Thoracic aorta (tissue), 2 donors: ENCODE results near the gene PCCA. TPM values are rescaled to one million over a fixed set of nuclear protein-coding genes. Genes with fewer than 3 reads are reported as not detected.
"Not testable (repeated sequence)": the region's sequence is repeated elsewhere in the genome, so short reads cannot be mapped to it uniquely, and the experiment has no call there.

Experiments used
- ATAC-seq: fragments of 150-250 bp; one replicate; pipeline ENCODE4 v1.8.0; 2017; ENCODE audit warnings: low read depth; ENCODE audit not compliant: insufficient number of reproducible peaks, low FRiP score
- DNase-seq: peaks from one replicate; pipeline ENCODE4 v3.0.0-alpha.2; 2020; ENCODE audit warnings: low spot score
- H3K27ac ChIP-seq, 2 donors: fragments of 200-600 bp; sonication (generic); 1 replicate in 1 of 2; 2 replicates in 1 of 2; pipeline ENCODE4 v1.5.1; 2016; ENCODE audit warnings: mild to moderate bottlenecking in 2 of 2, moderate library complexity in 2 of 2
- H3K27me3 ChIP-seq: fragments of 200-600 bp; sonication (generic); replicated peaks from 2 replicates; pipeline ENCODE4 v1.6.0; 2016; ENCODE audit warnings: mild to moderate bottlenecking; ENCODE audit not compliant: insufficient read depth
- H3K36me3 ChIP-seq: fragments of 200-600 bp; sonication (generic); one replicate; pipeline ENCODE4 v1.5.1; 2016
- H3K4me1 ChIP-seq, 2 donors: fragments of 200-600 bp; sonication (generic); 1 replicate in 1 of 2; 2 replicates in 1 of 2; pipeline versions ENCODE4 v1.5.1 to v1.6.0; 2016; ENCODE audit warnings: low read depth in 2 of 2, mild to moderate bottlenecking in 1 of 2; ENCODE audit not compliant: control insufficient read depth in 1 of 2
- H3K4me3 ChIP-seq: fragments of 200-600 bp; sonication (generic); 2 replicates; pipeline ENCODE4 v1.5.1; 2016; ENCODE audit warnings: mild to moderate bottlenecking
- H3K9me3 ChIP-seq: fragments of 200-600 bp; sonication (generic); 2 replicates; pipeline ENCODE4 v1.5.1; 2016
- CTCF ChIP-seq: fragments of 200-600 bp; sonication (generic); IDR thresholded peaks from one replicate; pipeline ENCODE4 v1.5.1; 2019; ENCODE audit warnings: antibody characterized with exemption
- total RNA-seq, 2 donors: library from RNA; depleted of rRNA; stranded (reverse); fragments of >200 nt; gene quantifications; one replicate each; pipeline versions ENCODE4 v1.1.0 to v1.2.3, GENCODE V29; 2016

Gene PCCA
- total RNA-seq, 2 donors from 2014 or later: 17.2 to 51.6 TPM

GRCh38 chr13:100522618-100523309, 433.9 kb downstream of the PCCA start:
- no peak for TF ChIP-seq CTCF
- DNase-seq: no peak
- H3K4me3 ChIP-seq: no peak overlapping the region
- no peaks in the 10 kb centered on the region for H3K27me3 ChIP-seq
- ATAC-seq: no peak
- H3K4me1 ChIP-seq: no peaks in the 10 kb centered on the region
- no peak overlapping the region for H3K27ac ChIP-seq
- H3K9me3 ChIP-seq: no peaks in the 10 kb centered on the region
- H3K36me3 ChIP-seq: no peaks in the 10 kb centered on the region

- DNase-seq: no peak
- Histone ChIP-seq H3K4me1 (no peaks in the 10 kb centered on the region), H3K36me3 (no peaks in the 10 kb centered on the region), H3K27me3 (no peaks in the 10 kb centered on the region), H3K4me3 (no peak overlapping the region), H3K27ac (no peak overlapping the region), H3K9me3 (no peaks in the 10 kb centered on the region)
- no peak for ATAC-seq
- TF ChIP-seq CTCF: no peak
These were observed 434.5 kb downstream of the PCCA start for GRCh38 chr13:100523411-100523810.

GRCh38 chr13:100523981-100524386, 435.1 kb downstream of the PCCA start:
- TF ChIP-seq CTCF: no peak
- DNase-seq (no peak), ATAC-seq (no peak)
- H3K27me3 ChIP-seq: no peaks in the 10 kb centered on the region
- no peak overlapping the region for H3K4me3 ChIP-seq
- H3K27ac ChIP-seq: no peak overlapping the region
- H3K4me1 ChIP-seq: no peaks in the 10 kb centered on the region
- H3K9me3 ChIP-seq: no peaks in the 10 kb centered on the region
- no peaks in the 10 kb centered on the region for H3K36me3 ChIP-seq

GRCh38 chr13:100524688-100525087, 435.8 kb downstream of the PCCA start:
- DNase-seq: not testable (repeated sequence)

GRCh38 chr13:100525453-100526317, 436.8 kb downstream of the PCCA start:
- Histone ChIP-seq H3K4me1 (no peaks in the 10 kb centered on the region), H3K36me3 (no peaks in the 10 kb centered on the region), H3K9me3 (no peaks in the 10 kb centered on the region), H3K4me3 (no peak overlapping the region), H3K27me3 (no peaks in the 10 kb centered on the region), H3K27ac (no peak overlapping the region)
- DNase-seq (no peak), ATAC-seq (no peak)
- no peak for TF ChIP-seq CTCF

More at GRCh38 chr13:100524688-100525087, 435.8 kb downstream of the PCCA start:
- ATAC-seq, H3K4me1 ChIP-seq, H3K27ac ChIP-seq, H3K27me3 ChIP-seq, H3K9me3 ChIP-seq, H3K4me3 ChIP-seq, H3K36me3 ChIP-seq: not testable (repeated sequence)
